HG03575 (cell line): ENCODE measurements around the gene PWP2.
"Not testable (repeated sequence)": the region's sequence is repeated elsewhere in the genome, so short reads cannot be mapped to it uniquely, and the experiment has no call there.

Experiments used
- ATAC-seq: cut with Tn5 transposase; IDR thresholded peaks from one replicate; pipeline ENCODE4 v1.9.1; 2021; ENCODE audit not compliant: unreplicated experiment, insufficient number of reproducible peaks, low FRiP score; ENCODE audit errors: extremely low read depth

The PWP2 gene

GRCh38 chr21:44107026-44107501 is at the start of gene PWP2:
Gene PWP2 (plus strand): TSS chr21:44107399. CDS start chr21:44107417, 18 bp downstream.
- not testable (repeated sequence) for ATAC-seq

- ATAC-seq = no peak
These were observed 49.1 kb upstream of the PWP2 start for GRCh38 chr21:44057960-44058651.

- ATAC-seq = no peak
These were observed 48.6 kb upstream of the PWP2 start for GRCh38 chr21:44058652-44058964.

- ATAC-seq = no peak
These were observed 48.2 kb upstream of the PWP2 start for GRCh38 chr21:44058981-44059380.

GRCh38 chr21:44059710-44060109 is 47.5 kb upstream of the PWP2 start:
- ATAC-seq = no peak

GRCh38 chr21:44062380-44062779 is 44.8 kb upstream of the PWP2 start:
- ATAC-seq = no peak

- no peak for ATAC-seq
These were observed 43.9 kb upstream of the PWP2 start for GRCh38 chr21:44063151-44063912.

- ATAC-seq = no peak
These were observed 42.3 kb upstream of the PWP2 start for GRCh38 chr21:44064852-44065403.

- ATAC-seq = no peak
These were observed 41.8 kb upstream of the PWP2 start for GRCh38 chr21:44065428-44065827.

GRCh38 chr21:44066116-44066515 is 41.1 kb upstream of the PWP2 start:
- ATAC-seq = no peak

- no peak for ATAC-seq
These were observed 40.0 kb upstream of the PWP2 start for GRCh38 chr21:44067011-44067839.

- ATAC-seq = no peak
These were observed 36.8 kb upstream of the PWP2 start for GRCh38 chr21:44070391-44070790.

- ATAC-seq = no peak
These were observed 35.7 kb upstream of the PWP2 start for GRCh38 chr21:44071359-44072104.

- no peak for ATAC-seq
These were observed 35.1 kb upstream of the PWP2 start for GRCh38 chr21:44072111-44072510.

- ATAC-seq = no peak
These were observed 32.8 kb upstream of the PWP2 start for GRCh38 chr21:44074315-44074958.

GRCh38 chr21:44076316-44076715 is 30.9 kb upstream of the PWP2 start:
- ATAC-seq = no peak

- ATAC-seq = no peak
These were observed 28.7 kb upstream of the PWP2 start for GRCh38 chr21:44078411-44078981.

GRCh38 chr21:44079446-44079845 is 27.8 kb upstream of the PWP2 start:
- ATAC-seq = no peak
